ENCODE data around the gene OR56A5. TPM values are rescaled to one million over a fixed set of nuclear protein-coding genes. Genes with fewer than 3 reads are reported as not detected.

The OR56A5 gene
- total and polyA plus RNA-seq, 2 donors from 2014 or later, result not detected

DNA sequence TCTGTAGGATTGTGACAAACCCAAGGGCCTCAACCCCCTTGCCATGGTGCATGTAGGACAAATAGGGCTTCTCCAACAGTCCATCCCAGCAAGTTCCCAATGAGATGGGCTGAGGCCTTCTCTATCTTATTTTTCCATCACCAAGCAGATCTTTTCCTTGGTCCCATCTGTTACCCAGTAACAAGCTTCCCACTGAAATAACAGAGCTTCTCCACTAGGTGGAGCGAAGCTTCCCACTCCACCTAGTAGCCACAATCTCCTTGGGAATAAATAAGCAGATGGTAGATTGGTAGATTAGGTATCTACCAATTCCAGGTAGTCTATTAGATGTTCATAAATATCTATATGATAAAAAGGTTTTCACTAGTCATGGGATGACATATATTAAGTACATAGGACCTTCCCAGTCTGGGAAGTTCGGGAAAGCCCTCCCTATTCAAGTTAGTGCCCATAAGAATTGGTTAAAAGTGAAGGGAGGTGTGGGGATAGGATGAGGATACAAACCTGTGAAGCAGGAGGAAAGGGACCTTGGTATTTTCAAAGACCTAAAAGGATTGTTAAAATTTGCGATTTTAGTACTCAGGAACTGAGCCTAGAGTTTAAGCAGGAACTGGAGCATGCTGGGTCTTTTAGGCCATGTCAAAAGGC, 24.4 kb upstream of the OR56A5 start:
- TF ChIP-seq, protein P1, sequence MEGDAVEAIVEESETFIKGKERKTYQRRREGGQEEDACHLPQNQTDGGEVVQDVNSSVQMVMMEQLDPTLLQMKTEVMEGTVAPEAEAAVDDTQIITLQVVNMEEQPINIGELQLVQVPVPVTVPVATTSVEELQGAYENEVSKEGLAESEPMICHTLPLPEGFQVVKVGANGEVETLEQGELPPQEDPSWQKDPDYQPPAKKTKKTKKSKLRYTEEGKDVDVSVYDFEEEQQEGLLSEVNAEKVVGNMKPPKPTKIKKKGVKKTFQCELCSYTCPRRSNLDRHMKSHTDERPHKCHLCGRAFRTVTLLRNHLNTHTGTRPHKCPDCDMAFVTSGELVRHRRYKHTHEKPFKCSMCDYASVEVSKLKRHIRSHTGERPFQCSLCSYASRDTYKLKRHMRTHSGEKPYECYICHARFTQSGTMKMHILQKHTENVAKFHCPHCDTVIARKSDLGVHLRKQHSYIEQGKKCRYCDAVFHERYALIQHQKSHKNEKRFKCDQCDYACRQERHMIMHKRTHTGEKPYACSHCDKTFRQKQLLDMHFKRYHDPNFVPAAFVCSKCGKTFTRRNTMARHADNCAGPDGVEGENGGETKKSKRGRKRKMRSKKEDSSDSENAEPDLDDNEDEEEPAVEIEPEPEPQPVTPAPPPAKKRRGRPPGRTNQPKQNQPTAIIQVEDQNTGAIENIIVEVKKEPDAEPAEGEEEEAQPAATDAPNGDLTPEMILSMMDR (IDR thresholded peaks at IDR 0.05; ENCODE audit: borderline replicate concordance, extremely low read depth, insufficient read depth), result peak; percentile 29
- no peaks in the 10 kb centered on the region for H3K9me3 ChIP-seq (ENCODE audit: control insufficient read depth in 2 of 3, insufficient read depth in 1 of 3, low read length in 3 of 3)
- H3K36me3 ChIP-seq (ENCODE audit: control insufficient read depth in 2 of 3, insufficient read depth in 3 of 3, low read length in 3 of 3), result no peaks in the 10 kb centered on the region
- no peak overlapping the region for H3K4me3 ChIP-seq (ENCODE audit: low read length in 3 of 3)
- intact Hi-C loops (cut with DNase I), result no loop called here
- no peak overlapping the region for H3K9ac ChIP-seq (ENCODE audit: low read length in 3 of 3)
- H3K4me1 ChIP-seq (ENCODE audit: control insufficient read depth in 2 of 3, insufficient read depth in 2 of 3, low read depth in 1 of 3, low read length in 3 of 3), result no peaks in the 10 kb centered on the region
- no peaks in the 10 kb centered on the region for H3K27me3 ChIP-seq (ENCODE audit: control insufficient read depth, insufficient read depth, low read length)
- DNase-seq (peak in 2 of 5 donors; percentile 3 to 6), FAIRE-seq (no peak)
- H3K27ac ChIP-seq (ENCODE audit: low read depth in 2 of 2, low read length in 2 of 2), result no peak overlapping the region

DNA sequence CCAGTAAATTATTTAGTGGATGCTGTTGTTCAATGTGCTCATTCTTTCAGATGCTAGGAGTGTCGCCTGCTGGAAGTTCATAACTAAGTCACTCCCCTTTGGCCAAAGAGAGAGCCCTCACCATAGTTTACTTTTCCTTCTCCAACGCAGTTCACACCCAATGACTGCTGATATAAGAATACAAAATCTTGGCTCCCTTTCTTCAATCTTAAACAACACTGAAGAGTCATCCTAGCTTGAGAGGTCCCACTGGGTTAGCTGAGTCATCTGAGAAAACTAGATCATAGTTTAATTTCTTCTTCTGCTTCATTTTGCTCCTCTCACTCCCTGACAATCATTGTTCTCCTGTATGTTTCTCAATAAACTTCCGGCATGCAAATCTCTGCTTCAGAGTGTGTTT, 23.9 kb upstream of the OR56A5 start:
- intact Hi-C loops (cut with DNase I), result no loop called here
- FAIRE-seq, result no peak
- TF ChIP-seq, protein P1 (IDR thresholded peaks at IDR 0.05; ENCODE audit: borderline replicate concordance, extremely low read depth, insufficient read depth), result no peak

DNA sequence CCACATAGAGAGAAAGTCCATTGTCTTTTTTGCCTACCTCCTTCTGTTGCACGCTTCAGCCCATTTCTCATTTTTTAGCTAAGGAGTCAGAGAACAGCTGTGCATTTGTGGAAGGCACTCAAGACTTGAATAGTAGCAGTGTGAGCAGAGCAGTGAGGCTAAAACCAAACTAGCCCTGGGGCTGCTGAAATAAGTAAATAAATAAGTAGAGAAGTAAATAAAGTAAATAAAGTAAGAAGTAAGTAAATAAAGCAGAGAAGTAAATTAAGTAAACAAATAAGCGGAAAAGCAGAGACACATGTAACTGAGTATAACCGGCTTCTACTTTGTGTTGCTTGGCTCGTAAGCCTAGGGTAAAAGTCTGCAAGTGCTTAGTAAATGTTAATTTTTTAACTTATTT, 20.9 kb upstream of the OR56A5 start:
- H3K27ac ChIP-seq (ENCODE audit: low read depth in 2 of 2, low read length in 2 of 2), result no peak overlapping the region
- H3K9me3 ChIP-seq (ENCODE audit: control insufficient read depth in 2 of 3, insufficient read depth in 1 of 3, low read length in 3 of 3), result no peaks in the 10 kb centered on the region
- intact Hi-C loops (cut with DNase I), result no loop called here
- no peaks in the 10 kb centered on the region for H3K4me1 ChIP-seq (ENCODE audit: control insufficient read depth in 2 of 3, insufficient read depth in 2 of 3, low read depth in 1 of 3, low read length in 3 of 3)
- no peak for DNase-seq
- TF ChIP-seq, protein P1 (IDR thresholded peaks at IDR 0.05; ENCODE audit: borderline replicate concordance, extremely low read depth, insufficient read depth), result no peak
- H3K9ac ChIP-seq (ENCODE audit: low read length in 3 of 3), result no peak overlapping the region
- no peak overlapping the region for H3K4me3 ChIP-seq (ENCODE audit: low read length in 3 of 3)
- FAIRE-seq, result no peak
- no peaks in the 10 kb centered on the region for H3K27me3 ChIP-seq (ENCODE audit: control insufficient read depth, insufficient read depth, low read length)
- no peaks in the 10 kb centered on the region for H3K36me3 ChIP-seq (ENCODE audit: control insufficient read depth in 2 of 3, insufficient read depth in 3 of 3, low read length in 3 of 3)

More for the DNA sequence above, 23.9 kb upstream of the OR56A5 start:
- no peak overlapping the region for H3K9ac ChIP-seq (ENCODE audit: low read length in 3 of 3)
- no peak overlapping the region for H3K4me3 ChIP-seq (ENCODE audit: low read length in 3 of 3)
- H3K4me1 ChIP-seq (ENCODE audit: control insufficient read depth in 2 of 3, insufficient read depth in 2 of 3, low read depth in 1 of 3, low read length in 3 of 3), result no peaks in the 10 kb centered on the region
- no peak for DNase-seq
- no peaks in the 10 kb centered on the region for H3K27me3 ChIP-seq (ENCODE audit: control insufficient read depth, insufficient read depth, low read length)
- H3K9me3 ChIP-seq (ENCODE audit: control insufficient read depth in 2 of 3, insufficient read depth in 1 of 3, low read length in 3 of 3), result no peaks in the 10 kb centered on the region
- H3K27ac ChIP-seq (ENCODE audit: low read depth in 2 of 2, low read length in 2 of 2), result no peak overlapping the region
- no peaks in the 10 kb centered on the region for H3K36me3 ChIP-seq (ENCODE audit: control insufficient read depth in 2 of 3, insufficient read depth in 3 of 3, low read length in 3 of 3)

DNA sequence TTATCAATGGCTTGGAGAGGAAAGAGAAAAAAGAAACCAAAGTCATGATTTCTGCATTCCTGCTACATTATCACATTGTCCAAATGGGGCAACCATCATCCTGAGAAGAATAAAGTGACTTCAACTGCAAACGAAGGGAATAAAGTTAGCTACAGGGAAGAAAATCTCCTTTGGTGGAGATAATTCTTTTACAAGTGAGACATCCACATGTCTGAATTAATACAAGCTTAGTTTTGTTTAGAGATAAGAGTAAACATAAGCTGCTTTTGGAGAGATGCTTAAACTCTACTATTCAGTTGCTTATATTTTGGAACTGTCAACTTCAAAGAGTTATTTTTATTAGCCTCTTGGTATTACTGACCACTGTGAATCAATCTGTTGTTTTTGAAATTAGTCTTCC, 18.6 kb upstream of the OR56A5 start, which contains the start of gene OR52L1:
TSS of gene OR52L1 (minus strand) at position 101 of the 400 bp plus-strand sequence. CDS start at position 46, 55 bp downstream.
- Histone ChIP-seq H3K9ac (ENCODE audit: low read length in 3 of 3) (no peak within 1 kb of the TSS), H3K4me1 (ENCODE audit: control insufficient read depth in 2 of 3, insufficient read depth in 2 of 3, low read depth in 1 of 3, low read length in 3 of 3) (no peaks in the 10 kb centered on the region), H3K4me3 (ENCODE audit: low read length in 3 of 3) (no peak within 1 kb of the TSS), H3K9me3 (ENCODE audit: control insufficient read depth in 2 of 3, insufficient read depth in 1 of 3, low read length in 3 of 3) (no peaks in the 10 kb centered on the region), H3K36me3 (ENCODE audit: control insufficient read depth in 2 of 3, insufficient read depth in 3 of 3, low read length in 3 of 3) (no peaks in the 10 kb centered on the region), H3K27me3 (ENCODE audit: control insufficient read depth, insufficient read depth, low read length) (no peaks in the 10 kb centered on the region), H3K27ac (ENCODE audit: low read depth in 2 of 2, low read length in 2 of 2) (no peak within 1 kb of the TSS)
- no peak for FAIRE-seq
- intact Hi-C loops (cut with DNase I), result no loop called here
- TF ChIP-seq, protein P1 (IDR thresholded peaks at IDR 0.05; ENCODE audit: borderline replicate concordance, extremely low read depth, insufficient read depth), result no peak
- DNase-seq, result no peak
